ENCODE measurements around the gene FER1L5.

GRCh38 chr2:96663829-96664228 lies 21.3 kb downstream of the FER1L5 start:
- TF ChIP-seq EZH2 (IDR thresholded peaks at IDR 0.05; ENCODE audit: borderline replicate concordance, low read depth, low read length, severe bottlenecking) (no peak), GATA2 (IDR thresholded peaks at IDR 0.05; ENCODE audit: insufficient read depth, insufficient read length, low read depth, low read length) (no peak), POLR2AphosphoS5 (IDR thresholded peaks at IDR 0.05; ENCODE audit: insufficient read depth, low read depth, low read length) (no peak), JUN (IDR thresholded peaks at IDR 0.05; ENCODE audit: borderline replicate concordance, insufficient read depth, insufficient read length, low read depth) (no peak)
- TF ChIP-seq, protein P1, sequence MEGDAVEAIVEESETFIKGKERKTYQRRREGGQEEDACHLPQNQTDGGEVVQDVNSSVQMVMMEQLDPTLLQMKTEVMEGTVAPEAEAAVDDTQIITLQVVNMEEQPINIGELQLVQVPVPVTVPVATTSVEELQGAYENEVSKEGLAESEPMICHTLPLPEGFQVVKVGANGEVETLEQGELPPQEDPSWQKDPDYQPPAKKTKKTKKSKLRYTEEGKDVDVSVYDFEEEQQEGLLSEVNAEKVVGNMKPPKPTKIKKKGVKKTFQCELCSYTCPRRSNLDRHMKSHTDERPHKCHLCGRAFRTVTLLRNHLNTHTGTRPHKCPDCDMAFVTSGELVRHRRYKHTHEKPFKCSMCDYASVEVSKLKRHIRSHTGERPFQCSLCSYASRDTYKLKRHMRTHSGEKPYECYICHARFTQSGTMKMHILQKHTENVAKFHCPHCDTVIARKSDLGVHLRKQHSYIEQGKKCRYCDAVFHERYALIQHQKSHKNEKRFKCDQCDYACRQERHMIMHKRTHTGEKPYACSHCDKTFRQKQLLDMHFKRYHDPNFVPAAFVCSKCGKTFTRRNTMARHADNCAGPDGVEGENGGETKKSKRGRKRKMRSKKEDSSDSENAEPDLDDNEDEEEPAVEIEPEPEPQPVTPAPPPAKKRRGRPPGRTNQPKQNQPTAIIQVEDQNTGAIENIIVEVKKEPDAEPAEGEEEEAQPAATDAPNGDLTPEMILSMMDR (IDR thresholded peaks at IDR 0.05; ENCODE audit: extremely low read depth in 1 of 2, insufficient read depth in 1 of 2, low read depth in 1 of 2, low read length in 2 of 2), result no peak

Data from endothelial cell of umbilical vein (primary cell).